ENCODE data around the gene NUDT16L1. TPM values are rescaled to one million over a fixed set of nuclear protein-coding genes. Genes with fewer than 3 reads are reported as not detected.
"Not testable (repeated sequence)": the region's sequence is repeated elsewhere in the genome, so short reads cannot be mapped to it uniquely, and the experiment has no call there.

NUDT16L1 gene
- polyA plus RNA-seq, 1 donor (not counting 4 experiments of a cell fraction or from before 2014, with no cell fraction given) = 23.0 TPM

DNA sequence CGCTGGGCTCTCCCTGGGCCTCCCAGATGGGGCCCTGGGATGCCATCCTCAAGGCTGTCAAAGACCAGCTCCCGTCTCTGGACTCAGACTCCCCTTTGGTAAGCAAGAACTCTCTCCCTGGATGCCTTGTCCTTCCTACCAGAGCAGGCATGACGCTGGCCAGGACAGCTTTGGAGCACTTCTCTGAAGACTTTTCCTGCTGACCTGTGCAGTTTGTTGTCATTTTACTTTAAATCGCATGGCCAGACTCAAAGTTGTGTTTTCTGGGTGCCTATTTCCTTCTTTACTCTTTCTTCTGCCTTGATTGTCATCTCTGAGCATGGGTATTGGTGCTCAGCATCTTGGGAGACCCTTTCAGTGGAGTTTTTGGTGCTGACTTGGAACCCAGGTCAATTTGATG is 43.2 kb downstream of the NUDT16L1 start:
- Histone ChIP-seq H3K9ac (ENCODE audit: control insufficient read depth, extremely low read depth, insufficient read depth, low read length) (no peak overlapping the region), H3K4me3 (ENCODE audit: control insufficient read depth in 2 of 3, extremely low read depth in 1 of 3, insufficient read depth in 2 of 3, low read depth in 1 of 3, low read length in 3 of 3) (no peak overlapping the region), H3K79me2 (ENCODE audit: control insufficient read depth, insufficient read depth, low read length) (peaks cover 21% of the 10 kb centered on the region), H3K9me3 (ENCODE audit: control insufficient read depth, low read depth, low read length) (no peaks in the 10 kb centered on the region), H3K27ac (ENCODE audit: control insufficient read depth, insufficient read depth, low read length) (no peak overlapping the region), H4K20me1 (ENCODE audit: control insufficient read depth, extremely low read depth, insufficient read depth, low read length) (no peaks in the 10 kb centered on the region), H2AFZ (ENCODE audit: control insufficient read depth, low read length) (no peak overlapping the region), H3K36me3 (ENCODE audit: control insufficient read depth in 2 of 2, extremely low read depth in 1 of 2, insufficient read depth in 2 of 2, low read length in 2 of 2) (peaks cover 0 to 6% of the 10 kb centered on the region in 2 experiments), H3K9me1 (ENCODE audit: control insufficient read depth, extremely low read depth, insufficient read depth, low read length) (no peaks in the 10 kb centered on the region), H3K27me3 (ENCODE audit: control insufficient read depth, extremely low read depth, insufficient read depth, low read length) (peaks cover 3% of the 10 kb centered on the region), H3K4me1 (ENCODE audit: control insufficient read depth, extremely low read depth, insufficient read depth, low read length) (peaks cover 5% of the 10 kb centered on the region), H3K4me2 (ENCODE audit: control insufficient read depth, extremely low read depth, insufficient read depth, low read depth, low read length) (no peak overlapping the region)
- dilution Hi-C loops (cut with MboI; ENCODE audit: extremely low pct_ligation_motif_present, low sequenced_read_pairs) = no loop called here
- no peak for FAIRE-seq
- DNase-seq (ENCODE audit: low read depth, low spot score) = no peak
- TF ChIP-seq EZH2 (IDR thresholded peaks at IDR 0.05; ENCODE audit: low read length) (no peak), CTCF (optimal IDR thresholded peaks at IDR 0.05 in 1 of 3, IDR thresholded peaks at IDR 0.05 in 1 of 3, conservative IDR thresholded peaks at IDR 0.05 in 1 of 3; ENCODE audit: extremely low read depth in 1 of 3, insufficient read depth in 2 of 3, low read length in 3 of 3) (no peak)

DNA sequence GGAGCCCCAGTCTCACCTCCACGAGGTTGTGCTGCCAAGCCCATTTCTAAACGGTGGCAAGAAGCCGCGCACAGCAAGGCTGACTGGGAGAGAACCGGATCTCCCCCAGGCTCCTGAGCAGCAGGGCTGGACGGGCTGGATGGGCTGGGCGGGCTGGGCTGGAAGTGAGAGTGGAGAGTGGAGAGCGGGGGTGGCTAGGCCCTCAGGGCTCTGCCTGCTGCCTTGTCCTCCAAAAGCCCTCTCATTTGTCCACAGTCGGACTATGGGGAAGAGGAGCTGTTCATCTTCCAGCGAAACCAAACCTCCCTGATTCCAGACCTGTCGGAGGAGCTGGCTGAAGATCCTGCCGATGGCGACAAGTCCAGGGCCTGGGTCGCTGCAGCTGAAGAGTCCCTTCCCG is 44.2 kb downstream of the NUDT16L1 start:
- H3K9ac ChIP-seq (ENCODE audit: control insufficient read depth, extremely low read depth, insufficient read depth, low read length) = no peak overlapping the region
- H3K9me3 ChIP-seq (ENCODE audit: control insufficient read depth, low read depth, low read length) = no peaks in the 10 kb centered on the region
- no peak overlapping the region for H3K27ac ChIP-seq (ENCODE audit: control insufficient read depth, insufficient read depth, low read length)
- no peak overlapping the region for H3K4me3 ChIP-seq (ENCODE audit: control insufficient read depth in 2 of 3, extremely low read depth in 1 of 3, insufficient read depth in 2 of 3, low read depth in 1 of 3, low read length in 3 of 3)
- H3K9me1 ChIP-seq (ENCODE audit: control insufficient read depth, extremely low read depth, insufficient read depth, low read length) = no peaks in the 10 kb centered on the region
- H3K4me1 ChIP-seq (ENCODE audit: control insufficient read depth, extremely low read depth, insufficient read depth, low read length) = peaks cover 5% of the 10 kb centered on the region
- TF ChIP-seq CTCF (optimal IDR thresholded peaks at IDR 0.05 in 1 of 3, IDR thresholded peaks at IDR 0.05 in 1 of 3, conservative IDR thresholded peaks at IDR 0.05 in 1 of 3; ENCODE audit: extremely low read depth in 1 of 3, insufficient read depth in 2 of 3, low read length in 3 of 3) = no peak
- no peak for TF ChIP-seq EZH2 (IDR thresholded peaks at IDR 0.05; ENCODE audit: low read length)
- DNase-seq (ENCODE audit: low read depth, low spot score) = no peak
- H3K27me3 ChIP-seq (ENCODE audit: control insufficient read depth, extremely low read depth, insufficient read depth, low read length) = peaks cover 3% of the 10 kb centered on the region
- H2AFZ ChIP-seq (ENCODE audit: control insufficient read depth, low read length) = no peak overlapping the region
- no peak for FAIRE-seq
- H3K4me2 ChIP-seq (ENCODE audit: control insufficient read depth, extremely low read depth, insufficient read depth, low read depth, low read length) = no peak overlapping the region
- no peaks in the 10 kb centered on the region for H4K20me1 ChIP-seq (ENCODE audit: control insufficient read depth, extremely low read depth, insufficient read depth, low read length)
- dilution Hi-C loops (cut with MboI; ENCODE audit: extremely low pct_ligation_motif_present, low sequenced_read_pairs) = no loop called here
- H3K79me2 ChIP-seq (ENCODE audit: control insufficient read depth, insufficient read depth, low read length) = peaks cover 12% of the 10 kb centered on the region
- no peaks in the 10 kb centered on the region for H3K36me3 ChIP-seq (ENCODE audit: control insufficient read depth in 2 of 2, extremely low read depth in 1 of 2, insufficient read depth in 2 of 2, low read length in 2 of 2)

DNA sequence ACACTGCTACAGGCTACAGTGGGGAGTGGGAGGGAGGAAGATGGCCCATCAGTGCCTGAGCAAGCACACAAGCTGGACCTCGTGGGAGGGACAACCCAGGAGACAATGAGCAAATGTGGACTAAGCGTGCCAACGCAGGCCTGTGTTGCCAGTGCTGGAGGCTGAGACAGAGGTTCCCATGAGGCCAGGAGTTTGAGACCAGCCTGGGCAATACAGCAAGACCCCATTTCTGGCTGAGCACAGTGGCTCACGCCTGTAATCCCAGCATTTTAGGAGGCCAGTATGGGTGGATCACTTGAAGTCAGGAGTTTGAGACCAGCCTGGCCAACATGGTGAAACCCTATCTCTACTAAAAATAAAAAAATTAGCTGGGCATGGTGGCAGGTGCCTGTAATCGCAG is 45.0 kb downstream of the NUDT16L1 start:
- H3K4me2 ChIP-seq (ENCODE audit: control insufficient read depth, extremely low read depth, insufficient read depth, low read depth, low read length); H3K27me3 ChIP-seq (ENCODE audit: control insufficient read depth, extremely low read depth, insufficient read depth, low read length); H3K36me3 ChIP-seq (ENCODE audit: control insufficient read depth in 2 of 2, extremely low read depth in 1 of 2, insufficient read depth in 2 of 2, low read length in 2 of 2); H3K9ac ChIP-seq (ENCODE audit: control insufficient read depth, extremely low read depth, insufficient read depth, low read length); FAIRE-seq; H4K20me1 ChIP-seq (ENCODE audit: control insufficient read depth, extremely low read depth, insufficient read depth, low read length); H3K79me2 ChIP-seq (ENCODE audit: control insufficient read depth, insufficient read depth, low read length); H3K4me3 ChIP-seq (ENCODE audit: control insufficient read depth in 2 of 3, extremely low read depth in 1 of 3, insufficient read depth in 2 of 3, low read depth in 1 of 3, low read length in 3 of 3); H2AFZ ChIP-seq (ENCODE audit: control insufficient read depth, low read length); H3K9me1 ChIP-seq (ENCODE audit: control insufficient read depth, extremely low read depth, insufficient read depth, low read length); DNase-seq (ENCODE audit: low read depth, low spot score); H3K9me3 ChIP-seq (ENCODE audit: control insufficient read depth, low read depth, low read length); H3K27ac ChIP-seq (ENCODE audit: control insufficient read depth, insufficient read depth, low read length); dilution Hi-C loops (cut with MboI; ENCODE audit: extremely low pct_ligation_motif_present, low sequenced_read_pairs): not testable (repeated sequence)
- H3K4me1 ChIP-seq (ENCODE audit: control insufficient read depth, extremely low read depth, insufficient read depth, low read length) = peaks cover 12% of the 10 kb centered on the region
